ENCODE measurements around the gene NPEPL1.

- TF ChIP-seq NR2C2 (IDR thresholded peaks at IDR 0.05; ENCODE audit: borderline replicate concordance, control insufficient read depth, insufficient read length, low read depth) (no peak), NRF1 (conservative IDR thresholded peaks at IDR 0.05; ENCODE audit: low read depth, low read length) (no peak), SIN3A (IDR thresholded peaks at IDR 0.05; ENCODE audit: low read depth, low read length) (no peak), TARDBP (IDR thresholded peaks at IDR 0.05; ENCODE audit: borderline replicate concordance) (no peak), SKIL (IDR thresholded peaks at IDR 0.05; ENCODE audit: low read depth, poor library complexity, severe bottlenecking) (no peak), CTCF (IDR thresholded peaks at IDR 0.05 in 2 of 3, conservative IDR thresholded peaks at IDR 0.05 in 1 of 3; ENCODE audit: control insufficient read depth in 2 of 3, extremely low read depth in 1 of 3, insufficient read depth in 1 of 3, low read depth in 3 of 3, low read length in 3 of 3) (no peak), FOXM1 (IDR thresholded peaks at IDR 0.05; ENCODE audit: low read depth, low read length) (no peak)
Observed at GRCh38 chr20:58753922-58754551, 61.4 kb downstream of the NPEPL1 start.

Data from GM12878 (cell line).